ENCODE results near the gene KRT75. TPM values are rescaled to one million over a fixed set of nuclear protein-coding genes. Genes with fewer than 3 reads are reported as not detected.
"Not testable (repeated sequence)": the region's sequence is repeated elsewhere in the genome, so short reads cannot be mapped to it uniquely, and the experiment has no call there.

KRT75 gene
- polyA plus RNA-seq, 1 donor = not detected

DNA sequence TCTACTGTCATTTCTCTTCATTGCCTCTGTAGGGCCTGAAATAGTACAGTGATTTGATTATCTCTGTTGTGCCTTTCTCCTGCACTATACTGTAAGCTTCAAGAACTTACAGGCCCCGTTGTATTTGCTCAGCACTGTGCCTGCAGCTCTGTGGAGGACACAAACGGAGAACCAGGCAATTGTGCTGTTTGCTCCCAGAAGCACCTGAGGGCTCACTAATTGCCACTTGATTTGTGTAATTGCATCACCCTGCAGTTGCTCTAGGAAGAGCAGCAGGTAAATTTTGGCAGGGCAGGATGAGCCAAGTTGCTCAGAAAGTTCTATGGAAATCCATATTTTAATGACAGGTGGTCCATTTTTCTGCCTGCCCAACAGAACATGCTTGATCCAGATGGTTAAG, 16.4 kb downstream of the KRT75 start:
- no peak for DNase-seq (ENCODE audit: low read depth)

DNA sequence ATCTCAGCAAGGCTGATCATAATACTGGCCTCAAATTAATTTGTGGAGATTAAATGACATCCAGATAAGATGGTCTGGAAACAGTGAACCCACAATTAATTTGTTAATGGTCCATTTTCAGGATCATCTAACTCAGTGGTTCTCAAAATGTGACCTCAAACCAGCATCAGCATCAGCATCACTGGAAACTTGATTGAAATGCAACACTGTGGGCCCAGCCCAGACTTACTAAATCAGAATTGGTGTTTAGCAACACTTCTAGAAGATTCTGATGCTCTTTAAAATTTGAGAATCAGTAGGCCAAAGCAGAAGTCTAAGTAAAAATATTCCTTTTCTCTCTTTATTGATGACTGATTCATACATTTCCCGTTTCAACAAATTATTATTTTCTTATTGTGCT, 17.4 kb downstream of the KRT75 start:
- DNase-seq (ENCODE audit: low read depth) = no peak

DNA sequence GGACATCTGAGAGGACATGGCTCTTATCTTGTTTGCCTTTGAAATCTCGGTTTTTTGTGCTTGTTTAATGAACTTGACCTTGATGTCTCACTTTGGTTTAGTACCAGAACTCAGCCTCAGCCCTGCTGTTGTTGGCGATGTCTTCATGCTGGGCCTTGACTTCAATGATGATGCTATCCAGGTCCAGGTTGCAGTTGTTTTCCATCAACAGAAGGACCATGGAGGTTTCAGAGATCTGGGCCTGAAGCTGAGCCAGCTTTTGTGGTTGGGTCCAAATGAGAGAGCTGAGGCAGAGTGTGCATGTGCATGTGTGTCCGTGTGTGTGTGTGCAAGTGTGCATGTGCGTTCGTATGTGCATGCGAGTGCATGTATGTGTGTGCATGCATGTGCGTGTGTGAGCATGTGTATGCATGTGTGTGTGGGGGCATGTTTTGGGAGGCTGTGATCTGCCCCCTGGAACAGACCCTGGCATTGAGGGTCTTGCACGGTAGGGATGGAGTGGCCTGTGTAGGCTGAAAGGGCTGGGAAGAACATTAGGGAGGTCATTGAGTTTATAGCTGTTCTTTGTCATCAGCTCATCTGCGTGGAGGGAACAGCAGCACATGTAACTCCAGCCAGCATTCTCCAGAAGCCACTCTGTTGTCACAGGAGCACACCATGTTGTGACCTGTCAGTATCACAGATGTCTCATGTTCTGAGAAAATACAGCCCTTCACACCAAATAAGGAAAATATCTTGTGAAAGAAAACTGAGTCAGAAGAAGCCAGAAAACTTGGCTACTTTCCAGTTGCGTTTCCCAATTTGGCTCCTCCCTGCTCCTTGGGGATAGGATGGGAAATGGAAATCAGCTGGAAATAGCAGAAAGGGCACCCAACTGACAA, 18.1 kb downstream of the KRT75 start:
- no peak for DNase-seq (ENCODE audit: low read depth)

DNA sequence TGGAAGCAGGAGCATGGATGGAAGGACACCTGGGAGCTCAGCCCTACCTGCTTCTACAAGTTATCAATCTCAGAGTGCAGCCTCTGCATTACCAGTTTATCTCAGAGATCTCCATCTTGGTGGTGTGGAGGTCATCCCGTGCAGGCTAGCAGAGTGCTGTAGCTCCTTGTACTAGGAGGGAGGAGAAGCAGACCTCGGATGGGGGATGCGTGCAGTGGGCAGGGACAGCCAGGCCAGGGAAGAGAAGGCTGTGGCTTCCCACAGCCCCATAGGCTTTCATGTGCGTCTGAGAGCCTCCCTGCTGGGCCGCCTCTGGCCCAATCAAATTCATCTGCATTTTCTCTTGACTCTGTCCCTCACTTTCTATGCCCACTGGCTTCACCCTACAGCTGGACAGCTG, 19.2 kb downstream of the KRT75 start:
- DNase-seq (ENCODE audit: low read depth) = no peak

DNA sequence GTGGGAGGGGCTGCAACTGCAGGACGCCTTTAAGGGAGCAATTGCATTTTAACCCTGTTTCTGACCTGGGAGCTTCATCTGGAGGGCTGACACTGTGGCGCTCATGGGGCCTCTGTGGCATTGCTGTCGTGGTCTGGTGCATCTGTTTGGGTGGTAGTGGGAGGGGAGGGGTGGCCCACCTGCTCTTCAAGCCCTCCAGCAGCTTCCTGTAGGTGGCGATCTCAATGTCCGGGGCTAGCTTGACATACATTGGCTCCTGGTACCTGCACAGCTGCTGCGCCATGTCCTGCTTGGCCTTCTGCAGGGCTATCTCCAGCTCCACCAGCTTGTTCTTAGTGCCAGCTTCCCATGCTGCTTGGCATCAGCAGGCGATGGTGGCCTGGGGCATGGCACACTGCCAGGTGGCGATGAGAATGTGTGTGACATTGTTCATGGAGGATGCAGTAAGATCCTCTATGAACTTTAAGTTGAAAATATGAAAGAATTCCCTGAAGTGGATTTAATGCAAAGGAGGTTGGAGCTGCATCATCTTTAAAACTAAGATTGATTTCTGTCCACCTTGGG, 20.3 kb downstream of the KRT75 start:
- no peak for DNase-seq (ENCODE audit: low read depth)

DNA sequence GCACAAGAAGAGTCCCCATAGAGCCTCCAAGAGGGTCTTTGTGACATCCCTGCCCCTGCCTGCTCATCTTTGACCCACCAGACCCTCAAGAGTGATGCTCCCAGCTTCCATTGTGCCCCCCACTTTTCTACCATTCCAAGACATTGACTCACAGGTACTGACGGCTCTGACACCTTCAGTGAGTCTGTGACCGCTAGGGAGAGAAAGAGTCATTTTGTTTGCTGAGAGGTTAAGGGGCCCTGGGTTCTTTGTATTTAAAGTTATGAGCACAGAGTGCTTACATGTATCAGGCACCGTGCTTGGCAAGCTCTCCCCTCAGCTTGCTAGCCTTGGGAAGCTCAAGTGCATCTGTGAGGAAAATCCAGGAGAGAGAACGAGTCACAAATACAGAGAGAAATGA, 21.0 kb downstream of the KRT75 start:
- no peak for DNase-seq (ENCODE audit: low read depth)

DNA sequence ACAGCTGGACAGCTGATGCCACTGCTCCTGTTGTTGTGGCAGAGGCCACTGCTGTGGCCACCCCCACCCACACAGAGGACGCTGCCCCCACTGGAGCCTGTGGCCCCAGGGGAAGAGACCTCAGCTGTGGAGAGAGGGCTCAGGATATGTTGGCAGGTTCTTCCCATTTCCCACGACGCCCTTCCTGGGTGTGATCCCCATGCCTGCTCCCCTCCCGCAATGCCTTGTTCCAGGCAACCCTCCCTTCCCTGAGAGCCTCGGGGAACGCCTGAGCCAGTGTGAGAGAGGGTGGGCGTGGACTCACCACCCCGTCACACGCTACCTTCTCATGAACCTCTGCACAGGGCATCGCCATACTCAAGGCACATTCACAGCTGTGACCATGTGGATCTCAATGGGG, 22.4 kb downstream of the KRT75 start:
- no peak for DNase-seq (ENCODE audit: low read depth)

DNA sequence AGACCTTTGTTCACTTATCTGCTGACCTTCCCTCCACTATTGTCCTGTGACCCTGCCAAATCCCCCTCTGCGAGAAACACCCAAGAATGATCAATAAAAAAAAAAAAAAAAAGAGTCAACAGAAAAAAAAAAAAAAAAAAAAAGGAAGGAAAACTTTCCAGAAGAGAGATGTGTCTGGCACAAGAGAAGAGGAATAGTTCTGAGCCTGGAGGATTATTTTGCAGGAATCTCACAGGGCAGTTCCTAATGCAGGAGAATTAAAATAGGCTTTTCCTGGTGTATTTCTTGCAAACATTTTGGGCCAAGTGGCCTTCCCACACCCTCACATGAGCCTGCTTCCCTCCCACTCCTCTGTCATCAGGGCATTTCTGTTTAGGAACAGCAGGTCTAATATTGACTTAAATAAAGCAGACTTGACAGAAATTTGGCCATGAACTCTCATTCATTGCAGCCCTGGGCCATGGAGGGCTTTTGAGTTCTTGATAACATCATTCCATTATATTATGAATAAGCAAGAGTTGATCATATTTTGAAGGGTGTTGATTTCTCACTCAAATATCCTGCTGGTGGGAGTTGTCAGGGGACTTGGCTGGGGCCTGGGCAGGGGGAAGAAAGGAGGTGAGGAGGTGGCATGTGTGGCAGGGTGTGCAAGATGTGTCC, 23.5 kb downstream of the KRT75 start:
- not testable (repeated sequence) for DNase-seq (ENCODE audit: low read depth)

DNA sequence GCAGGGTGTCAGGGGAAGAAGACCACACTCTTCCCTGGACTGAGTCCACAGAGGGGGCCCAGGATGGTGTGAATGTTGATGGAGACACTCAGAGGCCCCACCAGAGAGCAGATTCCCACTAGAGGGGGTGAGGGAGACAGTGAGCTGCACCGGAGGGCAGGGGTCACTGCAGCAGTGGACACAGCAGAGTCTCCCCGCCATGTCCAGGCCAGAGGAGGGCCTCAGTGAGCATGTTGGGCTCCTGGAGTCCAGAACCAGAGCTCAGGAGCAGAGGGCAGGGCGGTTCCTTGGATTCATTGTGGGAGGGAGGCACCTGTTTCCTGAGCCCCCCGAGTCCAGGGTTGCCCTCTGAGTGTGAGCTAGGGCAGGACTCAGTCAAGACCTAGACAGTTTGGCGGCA, 26.3 kb downstream of the KRT75 start:
- no peak for DNase-seq (ENCODE audit: low read depth)

DNA sequence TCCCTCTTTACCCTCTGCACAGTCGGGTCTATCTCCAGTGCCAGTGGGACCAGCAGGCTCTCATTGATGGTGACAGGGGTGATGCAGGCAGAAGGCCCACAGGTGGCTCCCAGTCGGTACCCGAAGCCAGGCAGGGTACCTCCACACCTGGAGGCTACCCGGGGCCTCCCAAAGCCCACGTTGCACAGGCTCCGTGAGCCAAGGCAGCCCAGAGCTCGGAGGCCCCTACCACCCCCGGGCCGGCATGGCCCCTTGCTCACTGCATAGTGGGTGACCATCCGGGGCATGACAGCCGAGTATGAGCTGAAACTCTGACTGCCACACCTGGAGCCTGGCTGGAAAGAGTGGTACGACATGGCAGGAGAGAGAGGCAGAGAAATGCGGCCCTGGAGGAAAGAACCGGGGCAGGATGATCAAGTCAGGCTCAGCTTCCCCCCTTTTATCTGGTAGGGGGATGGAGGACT, 28.2 kb downstream of the KRT75 start, which contains the start of gene KRT82:
Gene KRT82, minus strand, starts transcription at position 414 of the 464 bp plus-strand sequence. Its CDS starts 58 bp downstream, at position 356.
- no peak for DNase-seq (ENCODE audit: low read depth)

DNA sequence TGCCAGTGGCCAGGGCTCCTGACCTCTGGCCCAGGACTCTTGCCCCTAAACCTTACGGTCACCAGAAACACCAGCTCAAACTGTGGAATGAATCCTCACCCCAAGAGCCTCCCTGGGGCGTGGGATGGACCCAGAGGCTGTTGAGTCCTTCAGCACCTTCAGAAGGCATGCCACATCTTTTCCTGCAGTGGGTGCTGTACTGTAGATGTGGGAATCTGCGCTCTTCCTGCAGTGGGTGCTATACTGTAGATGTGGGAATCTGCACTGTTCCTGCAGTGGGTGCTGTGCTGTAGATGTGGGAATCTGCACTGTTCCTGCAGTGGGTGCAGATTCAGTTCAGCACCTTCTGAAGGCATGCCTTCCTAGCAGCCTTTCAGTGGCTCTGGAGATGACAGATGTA, 29.2 kb downstream of the KRT75 start:
- DNase-seq (ENCODE audit: low read depth) = no peak

DNA sequence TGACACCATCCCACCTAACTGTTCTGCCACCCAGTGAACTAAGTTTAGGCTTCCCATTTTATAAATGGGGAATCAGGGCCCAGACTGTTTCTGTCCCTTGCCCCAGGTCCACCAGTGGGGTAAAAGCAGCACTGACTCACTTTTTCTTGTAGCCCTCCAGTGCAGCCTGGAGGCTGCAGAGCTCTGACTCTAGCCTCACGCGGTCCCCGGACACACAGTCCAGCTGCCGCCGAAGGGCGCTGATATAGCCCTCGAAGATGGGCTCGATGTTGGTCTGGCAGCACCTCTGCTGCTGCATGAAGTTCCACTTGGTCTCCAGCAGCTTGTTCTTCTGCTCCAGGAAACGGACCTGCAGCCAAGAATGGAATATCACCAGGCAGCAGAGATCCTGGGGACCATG, 30.6 kb downstream of the KRT75 start:
- no peak for DNase-seq (ENCODE audit: low read depth)

DNA sequence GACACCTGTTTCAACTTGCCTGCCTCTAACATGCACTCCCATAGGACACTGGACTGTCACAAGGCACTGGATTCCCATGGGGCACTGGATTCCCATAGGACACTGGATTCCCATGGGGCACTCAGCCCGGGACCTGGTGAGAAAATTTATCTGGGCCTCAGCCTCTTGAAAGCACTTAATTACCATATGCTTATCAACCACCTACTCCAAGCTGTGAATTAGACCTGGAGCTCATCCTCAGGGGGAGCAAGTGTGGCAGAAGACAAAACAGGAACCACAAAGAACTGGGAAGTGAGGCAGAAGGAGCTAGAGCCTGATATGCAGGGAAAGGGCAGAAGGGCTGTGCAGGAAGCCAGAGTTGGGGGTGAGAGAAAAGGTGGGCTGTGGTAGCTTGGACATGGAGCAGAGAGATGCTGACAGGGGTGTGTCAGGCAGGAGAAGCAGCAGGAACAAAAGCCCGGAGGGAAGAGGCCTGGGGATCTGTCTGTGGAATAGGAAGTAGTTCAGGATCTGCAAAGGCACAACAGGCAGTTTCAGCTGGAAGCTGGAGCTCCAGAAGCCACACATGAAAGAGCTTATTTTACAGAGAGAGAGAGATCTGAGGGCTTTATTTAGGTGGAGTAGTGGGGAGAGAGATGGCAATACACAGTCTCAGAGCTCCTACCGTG, 31.2 kb downstream of the KRT75 start:
- no peak for DNase-seq (ENCODE audit: low read depth)

DNA sequence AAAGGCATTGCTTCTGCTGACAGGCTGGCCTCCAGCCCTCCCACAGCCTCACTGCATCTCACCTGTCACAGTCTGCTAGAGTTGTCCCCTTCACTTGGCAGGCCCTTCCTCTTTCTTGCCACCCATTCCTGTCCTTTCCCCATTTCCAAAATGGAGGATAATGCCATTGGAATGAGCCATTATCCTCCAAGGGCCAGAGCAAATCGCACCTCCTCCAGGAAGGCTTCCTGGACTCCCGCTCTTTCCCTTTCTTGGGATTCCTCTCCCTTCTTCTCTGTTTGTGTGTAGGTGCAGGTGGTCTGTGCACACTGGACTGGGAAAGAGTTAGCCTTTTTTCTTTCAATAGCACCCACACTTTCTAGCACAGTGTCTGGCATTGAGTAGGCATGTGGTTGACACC, 31.8 kb downstream of the KRT75 start:
- no peak for DNase-seq (ENCODE audit: low read depth)

DNA sequence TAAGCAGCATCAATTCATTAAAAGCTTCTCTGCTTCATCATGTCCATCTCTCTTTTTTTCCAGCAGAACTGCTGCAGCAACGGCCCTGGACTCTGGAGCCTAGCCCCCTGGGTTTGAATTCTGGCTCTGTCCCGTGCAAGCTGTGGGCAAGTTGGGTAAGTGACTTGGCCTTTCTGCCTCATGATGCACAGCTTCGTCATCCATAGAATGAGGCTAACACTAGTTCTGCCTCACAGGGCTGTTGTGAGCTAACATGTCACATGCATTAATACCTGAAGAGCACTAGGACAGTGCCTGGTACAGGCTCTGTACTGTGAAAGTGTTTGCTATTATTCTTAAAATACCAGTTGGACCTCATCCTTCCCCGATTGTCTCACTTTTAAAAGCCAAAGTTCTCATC, 32.2 kb downstream of the KRT75 start:
- no peak for DNase-seq (ENCODE audit: low read depth)

DNA sequence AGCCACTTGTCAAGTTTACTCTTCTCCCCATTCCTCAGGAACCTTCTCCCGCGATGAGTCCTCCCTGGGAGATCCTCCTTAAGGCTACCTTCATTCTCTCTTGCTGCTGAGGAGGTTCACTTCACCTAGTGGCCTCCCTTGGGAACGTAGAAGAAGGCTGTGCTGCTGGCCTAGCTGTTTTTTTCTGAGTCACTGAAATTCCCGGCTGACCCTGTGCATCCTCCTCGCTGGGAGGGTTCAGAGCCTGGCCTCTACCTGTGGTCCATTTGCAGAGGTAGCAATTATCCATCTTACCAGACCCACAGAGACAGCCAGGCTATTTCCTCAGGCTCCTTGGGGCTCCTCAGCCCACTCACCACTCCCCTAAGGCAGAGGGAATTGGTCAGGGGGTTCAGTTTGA, 32.6 kb downstream of the KRT75 start:
- no peak for DNase-seq (ENCODE audit: low read depth)

DNA sequence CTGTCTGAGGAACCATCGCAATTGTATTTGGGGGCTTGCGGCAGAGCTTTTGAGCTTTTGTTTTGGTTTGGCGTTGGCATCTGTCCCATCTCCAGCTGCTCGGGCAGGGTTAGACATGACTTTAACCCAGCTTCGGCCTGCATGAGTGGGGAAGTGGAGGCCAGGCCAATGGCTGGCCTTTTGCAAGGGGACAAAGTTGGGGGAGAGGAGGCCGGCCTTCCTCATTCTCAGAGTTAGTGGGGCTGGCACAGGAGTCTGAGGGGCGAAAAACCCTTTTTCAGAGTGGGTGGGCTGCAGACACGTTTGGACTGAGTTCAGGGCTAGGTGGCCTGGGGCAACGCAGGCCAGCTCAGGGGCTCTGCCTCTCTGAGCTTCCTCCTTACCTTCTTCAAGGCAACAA, 33.3 kb downstream of the KRT75 start:
- DNase-seq (ENCODE audit: low read depth) = no peak

DNA sequence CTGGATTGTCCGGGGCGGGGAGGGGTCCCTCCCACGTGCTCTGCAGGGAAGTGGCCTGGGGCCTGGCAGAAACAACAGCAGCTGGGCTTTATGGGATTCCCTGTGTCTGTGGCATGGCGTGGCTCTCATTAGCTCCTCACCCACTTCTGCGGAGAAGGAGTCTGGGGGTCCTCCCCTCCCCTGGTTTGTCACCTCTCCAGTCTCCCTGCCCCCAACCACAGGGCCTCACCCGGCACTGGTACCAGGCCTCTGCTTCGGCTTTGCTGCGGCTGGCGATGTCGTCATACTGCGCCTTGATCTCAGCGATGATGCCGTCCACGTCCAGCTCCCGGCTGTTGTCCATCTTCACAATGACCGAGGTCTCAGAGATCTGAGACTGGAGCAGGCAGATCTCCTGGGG, 34.4 kb downstream of the KRT75 start:
- DNase-seq (ENCODE audit: low read depth) = no peak

DNA sequence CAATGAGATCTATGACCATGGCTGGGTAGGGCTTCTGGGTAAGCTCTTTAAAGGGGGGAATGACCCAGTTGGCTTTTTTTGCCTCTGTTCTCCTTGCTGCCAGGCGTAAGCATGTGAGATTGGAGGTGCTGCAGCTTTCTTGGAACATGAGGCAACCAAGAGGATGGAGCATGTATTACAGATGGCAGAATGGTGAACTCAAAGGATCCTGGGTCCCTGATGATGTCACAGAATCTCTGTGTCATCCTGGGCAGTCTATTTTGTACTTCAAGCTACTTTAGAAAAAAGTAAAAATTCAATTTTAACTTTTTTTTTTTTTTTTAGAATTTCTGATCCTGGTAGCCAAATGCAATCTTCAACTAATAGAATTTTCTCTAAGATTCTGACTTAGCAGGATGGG, 36.0 kb downstream of the KRT75 start:
- no peak for DNase-seq (ENCODE audit: low read depth)

DNA sequence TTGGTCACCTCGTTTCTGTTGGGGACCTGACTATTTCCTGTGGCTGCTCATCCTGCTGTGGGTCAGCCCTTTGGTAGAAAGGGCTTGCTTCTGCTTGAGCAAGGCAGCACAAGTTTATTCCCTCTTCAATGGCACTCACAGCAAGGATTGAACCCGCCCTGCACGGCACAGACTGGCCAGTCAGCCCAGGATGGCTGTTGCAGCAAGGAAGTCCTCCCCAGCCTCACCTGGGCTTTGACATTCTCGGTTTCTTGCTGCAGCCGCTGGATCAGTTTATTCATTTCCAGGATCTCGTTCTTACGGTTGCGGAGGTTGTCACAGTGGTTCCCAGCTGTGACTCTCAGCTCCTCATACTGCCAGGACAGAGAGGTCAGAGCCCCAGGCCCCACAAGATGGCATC, 37.5 kb downstream of the KRT75 start:
- no peak for DNase-seq (ENCODE audit: low read depth)

DNA sequence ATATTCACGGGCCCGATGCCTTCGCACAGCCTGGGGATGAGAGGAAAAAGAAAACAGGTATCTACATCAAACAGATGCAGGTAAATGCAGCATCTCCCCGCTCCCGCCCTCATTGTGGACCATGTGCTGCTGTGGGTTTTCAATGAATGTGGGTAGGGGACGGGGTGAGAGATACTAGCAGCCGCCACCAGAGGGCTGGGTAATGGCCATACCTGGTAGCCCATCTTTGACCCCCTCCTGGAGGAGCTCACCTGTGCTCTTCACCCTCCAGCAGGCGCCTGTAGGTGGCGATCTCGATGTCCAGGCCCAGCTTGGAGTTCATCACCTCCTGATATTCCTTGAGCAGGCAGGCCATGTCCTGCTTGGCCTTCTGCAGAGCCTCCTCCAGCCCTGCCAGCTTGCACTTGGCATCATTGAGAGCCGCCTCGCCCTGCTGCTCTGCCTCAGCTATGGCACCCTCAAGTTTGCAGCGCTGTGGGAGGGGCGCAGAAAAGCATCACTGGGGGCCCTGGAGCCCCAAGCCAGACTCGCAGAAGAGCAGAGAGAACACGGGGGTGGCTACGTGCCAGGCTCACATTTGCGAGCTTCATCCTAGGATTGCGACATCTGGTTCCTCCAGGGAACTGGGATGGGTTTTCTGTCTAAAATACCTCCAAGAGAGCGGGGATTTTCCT, 38.3 kb downstream of the KRT75 start:
- DNase-seq (ENCODE audit: low read depth) = no peak

Measured in forelimb muscle (tissue), 1 donor.